ENCODE results near the gene PAOX.
A peak's percentile ranks its signal among the peaks of the same experiment; 100 is the strongest.

The PAOX gene

DNA sequence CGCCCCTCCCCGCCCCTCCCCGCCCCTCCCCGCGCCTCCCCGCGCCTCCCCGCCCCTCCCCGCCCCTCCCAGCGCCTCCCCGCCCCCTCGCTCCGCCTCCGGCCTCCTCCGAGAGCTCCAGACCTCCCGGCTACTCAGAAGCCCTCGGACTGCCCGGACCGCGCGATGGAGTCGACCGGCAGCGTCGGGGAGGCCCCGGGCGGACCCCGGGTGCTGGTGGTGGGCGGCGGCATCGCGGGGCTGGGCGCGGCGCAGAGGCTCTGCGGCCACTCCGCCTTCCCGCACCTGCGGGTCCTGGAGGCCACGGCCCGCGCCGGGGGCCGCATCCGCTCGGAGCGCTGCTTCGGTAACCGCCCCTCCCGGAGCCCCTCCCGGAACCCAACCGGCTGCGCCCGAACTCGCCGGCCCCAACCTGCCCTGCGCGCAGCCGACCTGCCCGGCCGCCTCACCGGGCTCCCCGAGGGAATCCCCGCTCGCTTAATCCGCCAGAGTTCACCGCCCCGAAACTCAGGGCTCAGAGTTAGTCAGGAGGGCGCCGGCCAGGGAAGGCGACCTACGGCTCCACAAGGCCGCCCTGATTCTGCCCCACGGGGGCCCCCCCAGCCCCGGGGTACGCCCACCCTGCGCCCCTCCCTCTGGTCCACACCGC, at the start of gene PAOX:
Gene PAOX (plus strand): TSS at position 111 of the 649 bp plus-strand sequence. CDS start 55 bp downstream, at position 166.
- no peak for DNase-seq (ENCODE audit: low read depth)

DNA sequence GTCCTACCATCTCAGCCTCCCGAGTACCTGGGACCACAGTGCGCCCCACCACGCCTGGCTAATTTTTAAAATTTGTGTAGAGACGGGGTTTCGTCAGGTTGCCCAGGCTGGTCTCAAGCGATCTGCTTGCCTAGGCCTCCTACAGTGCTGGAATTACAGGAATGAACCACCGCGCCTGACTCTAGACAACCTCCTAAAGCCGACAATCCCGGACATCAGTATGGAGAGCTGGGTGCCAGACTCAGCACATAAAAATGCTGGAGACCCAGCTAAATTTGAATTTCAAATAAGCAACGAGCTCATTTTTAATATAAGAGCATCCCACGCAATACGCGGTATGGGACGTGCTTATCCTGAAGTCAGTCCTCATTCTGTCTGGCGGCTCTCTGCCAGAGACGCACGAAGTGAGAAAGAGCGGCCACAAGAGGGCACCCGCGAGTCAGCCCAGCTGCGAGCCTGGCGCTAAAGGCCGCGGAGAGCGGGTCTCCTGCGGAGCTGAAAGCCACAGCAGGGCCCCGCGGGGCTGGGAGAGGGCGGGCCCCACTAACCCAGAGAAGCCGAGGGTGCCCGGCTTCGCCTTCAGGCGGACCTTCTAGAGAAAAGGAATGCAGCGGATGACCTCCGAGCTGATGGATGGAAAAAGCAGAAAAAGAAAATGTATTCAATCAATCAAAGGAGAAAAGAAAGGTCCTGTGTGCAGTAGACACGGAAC, 49.4 kb upstream of the PAOX start:
- peak; percentile 90 for DNase-seq (ENCODE audit: low read depth)

DNA sequence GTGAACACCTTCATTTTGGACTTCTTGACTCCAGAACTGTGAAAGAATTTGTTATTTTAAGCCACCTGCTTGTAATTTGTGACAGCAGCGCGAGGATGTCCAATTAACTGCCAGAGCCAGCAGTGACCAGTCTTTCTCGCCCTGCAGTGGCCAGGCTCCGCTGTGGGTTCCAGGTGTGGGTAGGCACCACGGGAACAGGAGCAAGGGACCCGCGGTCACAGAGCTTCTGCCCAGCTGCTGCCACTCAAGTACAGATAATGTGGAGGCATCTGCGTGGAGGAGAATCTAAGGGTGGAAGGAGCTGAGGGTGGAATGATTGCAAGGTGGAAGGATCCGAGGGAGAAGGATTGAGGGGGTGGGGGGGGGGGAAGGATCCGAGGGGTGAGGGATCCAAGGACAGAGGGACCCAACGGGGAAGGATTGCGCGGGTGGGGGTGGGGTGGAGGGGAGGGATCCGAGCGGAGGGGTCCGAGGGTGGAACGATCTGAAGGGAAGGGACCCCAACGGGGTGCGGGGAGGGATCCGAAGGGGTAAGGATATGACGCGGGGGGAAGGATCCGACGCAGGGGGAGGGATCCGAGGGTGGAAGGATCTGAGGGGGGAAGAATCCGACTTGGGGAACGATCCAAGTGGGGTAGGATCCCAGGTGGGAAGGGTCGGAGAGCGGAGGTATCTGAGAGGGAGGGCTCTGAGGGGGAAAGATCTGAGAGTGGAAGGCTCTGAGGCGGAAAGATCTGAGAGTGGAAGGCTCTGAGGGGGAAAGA, 45.9 kb upstream of the PAOX start:
- no peak for DNase-seq (ENCODE audit: low read depth)

DNA sequence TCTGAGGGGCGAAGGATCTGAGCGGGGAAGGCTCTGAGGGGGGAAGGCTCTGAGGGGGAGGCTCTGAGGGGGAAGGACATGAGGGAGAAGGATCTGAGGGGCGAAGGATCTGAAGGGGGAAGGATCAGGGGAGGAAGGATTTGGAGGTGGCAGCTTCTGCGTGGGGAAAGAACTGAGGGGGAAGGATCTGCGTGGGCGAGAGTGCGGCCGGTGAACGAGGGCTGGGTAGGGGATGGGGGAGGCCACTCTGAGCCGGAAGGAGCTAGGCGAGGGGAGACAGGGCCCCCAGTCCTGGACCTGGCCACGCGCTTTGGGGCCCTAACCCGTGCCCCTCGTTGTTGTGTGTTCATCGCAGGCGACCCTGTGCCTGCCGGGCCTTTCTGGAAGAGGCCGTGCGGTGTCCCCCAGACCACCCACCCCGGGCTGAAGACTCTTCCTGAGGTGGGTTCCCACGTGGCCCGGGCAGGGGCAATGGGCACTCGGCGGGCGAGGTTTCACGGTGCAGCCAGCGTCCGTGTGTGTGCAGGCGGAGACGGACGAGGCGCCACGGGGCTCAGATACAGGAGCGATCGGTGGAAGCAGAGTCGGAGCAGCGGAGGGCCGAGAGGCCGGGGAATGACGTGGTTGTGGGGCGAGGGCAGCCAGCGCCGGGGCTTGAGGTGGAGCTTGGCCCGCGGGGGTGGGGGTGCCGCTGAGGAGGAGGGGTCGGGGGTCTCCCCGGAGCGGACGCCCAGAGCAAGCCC, 44.4 kb upstream of the PAOX start:
- DNase-seq (ENCODE audit: low read depth), result no peak

DNA sequence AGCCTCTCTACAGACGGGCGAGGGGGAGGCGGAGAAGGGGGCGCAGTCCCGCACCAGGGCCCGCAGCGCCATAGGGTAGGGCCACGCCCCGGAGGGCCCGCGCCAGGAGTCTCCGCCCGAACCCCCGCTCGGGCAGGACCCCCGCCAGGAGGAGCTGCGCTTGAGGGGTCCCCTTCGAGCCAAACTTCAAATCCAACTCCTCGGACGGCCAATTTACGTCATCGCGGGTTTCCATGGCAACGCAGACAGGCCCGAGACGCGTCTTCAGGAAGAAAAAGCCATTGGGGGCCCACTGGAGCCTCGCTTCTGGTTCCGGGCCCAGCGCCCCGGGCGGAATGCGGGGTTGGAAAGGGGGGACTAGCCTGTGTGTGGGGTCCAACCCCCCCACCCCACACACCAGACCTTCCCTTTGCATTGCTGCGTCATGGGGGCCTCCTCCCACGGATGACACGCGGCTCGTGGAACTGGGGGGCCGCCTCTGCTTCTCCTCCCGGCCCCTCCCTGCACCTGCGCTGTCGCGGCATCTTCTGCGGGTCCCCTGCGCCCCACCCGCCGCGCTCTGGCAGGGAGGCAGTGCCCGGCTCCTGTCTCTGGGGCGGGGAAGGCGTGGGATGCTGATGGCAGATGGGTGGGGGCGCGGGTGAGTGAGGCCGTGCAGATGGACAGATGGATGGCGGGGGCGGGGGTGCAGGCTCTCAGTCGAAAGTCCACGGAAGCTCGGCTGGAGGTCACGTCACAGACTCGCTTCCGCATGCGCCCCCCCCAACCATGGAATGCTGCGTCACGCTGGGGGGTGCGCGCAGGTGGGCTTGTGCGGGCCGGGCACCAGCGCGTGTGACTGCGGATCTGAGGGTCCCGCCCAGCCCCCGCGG, 43.6 kb upstream of the PAOX start:
- peak; percentile 39 for DNase-seq (ENCODE audit: low read depth)

DNA sequence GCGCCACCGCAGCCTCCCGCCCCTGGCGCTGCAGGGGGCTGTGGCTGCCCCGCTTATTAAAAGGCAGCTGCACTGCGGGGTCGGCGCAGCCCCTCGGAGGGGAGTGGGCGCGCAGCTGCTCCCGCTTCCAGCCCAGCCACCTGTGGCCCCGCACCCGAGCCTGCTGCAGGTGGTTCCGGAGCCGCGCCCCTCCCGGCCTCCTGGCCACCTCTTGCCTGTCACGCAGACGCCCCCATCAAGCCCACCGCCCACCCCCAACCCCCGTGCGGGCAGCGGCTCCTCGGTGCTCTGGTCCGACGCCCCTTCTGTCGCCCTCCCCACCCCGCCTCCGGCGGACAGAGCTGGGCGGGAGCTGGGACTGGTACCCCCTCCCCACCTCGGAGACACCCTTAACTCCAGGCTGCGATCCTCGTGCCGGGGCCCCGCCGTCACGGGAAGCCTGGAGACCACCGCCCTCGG, 42.9 kb upstream of the PAOX start:
- DNase-seq (ENCODE audit: low read depth), result no peak

DNA sequence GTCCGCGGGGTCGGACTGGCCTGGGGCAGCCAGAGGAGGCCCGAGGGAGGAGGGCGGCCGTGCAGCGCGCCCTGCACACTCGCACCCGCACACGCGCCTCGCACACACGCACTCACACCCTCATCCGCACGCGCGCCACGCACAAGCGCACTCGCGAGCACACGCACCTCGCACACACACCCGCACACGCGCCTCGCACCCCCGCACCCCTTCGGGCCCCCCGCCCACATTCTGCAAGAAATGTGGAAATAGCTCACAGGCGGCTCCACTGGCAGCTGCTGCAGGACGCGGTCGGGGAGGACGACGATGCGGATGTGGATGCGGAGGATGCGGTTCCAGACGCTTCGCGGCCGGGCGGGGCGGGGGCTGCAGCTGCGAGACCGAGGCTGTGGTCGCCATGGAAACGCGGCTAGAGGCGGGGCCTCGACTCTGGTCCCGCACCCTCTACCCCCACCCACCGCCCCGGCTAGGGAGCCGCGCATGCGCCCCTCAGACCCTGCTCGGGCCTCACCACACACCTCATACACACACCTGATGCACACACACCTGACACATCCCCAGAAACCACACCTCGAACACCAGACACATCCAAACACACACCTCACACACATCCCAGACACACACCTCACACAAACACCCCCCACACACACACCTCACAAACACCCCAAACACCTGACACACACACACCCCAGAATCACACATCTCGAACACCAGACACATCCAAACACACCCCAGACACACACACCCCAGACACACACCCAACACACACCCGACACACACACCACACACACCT, 42.3 kb upstream of the PAOX start, which contains the start of gene CALY:
Gene CALY (minus strand): TSS at position 320 of the 793 bp plus-strand sequence. CDS start 7,907 bp downstream, outside the sequence.
- DNase-seq (ENCODE audit: low read depth), result no peak

DNA sequence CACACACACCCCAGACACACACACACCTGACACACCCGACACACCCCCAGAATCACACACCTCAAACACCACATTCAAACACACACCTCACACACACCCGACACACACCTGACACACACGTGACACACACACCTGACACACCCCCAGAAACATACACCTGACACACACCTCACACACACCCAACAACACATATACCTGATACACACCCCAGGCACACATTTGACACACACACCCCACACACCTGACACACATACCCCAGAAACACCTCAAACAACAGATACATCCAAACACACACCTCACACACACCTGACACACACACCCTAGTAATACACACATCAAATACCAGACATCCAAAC, 41.7 kb upstream of the PAOX start:
- DNase-seq (ENCODE audit: low read depth), result no peak

DNA sequence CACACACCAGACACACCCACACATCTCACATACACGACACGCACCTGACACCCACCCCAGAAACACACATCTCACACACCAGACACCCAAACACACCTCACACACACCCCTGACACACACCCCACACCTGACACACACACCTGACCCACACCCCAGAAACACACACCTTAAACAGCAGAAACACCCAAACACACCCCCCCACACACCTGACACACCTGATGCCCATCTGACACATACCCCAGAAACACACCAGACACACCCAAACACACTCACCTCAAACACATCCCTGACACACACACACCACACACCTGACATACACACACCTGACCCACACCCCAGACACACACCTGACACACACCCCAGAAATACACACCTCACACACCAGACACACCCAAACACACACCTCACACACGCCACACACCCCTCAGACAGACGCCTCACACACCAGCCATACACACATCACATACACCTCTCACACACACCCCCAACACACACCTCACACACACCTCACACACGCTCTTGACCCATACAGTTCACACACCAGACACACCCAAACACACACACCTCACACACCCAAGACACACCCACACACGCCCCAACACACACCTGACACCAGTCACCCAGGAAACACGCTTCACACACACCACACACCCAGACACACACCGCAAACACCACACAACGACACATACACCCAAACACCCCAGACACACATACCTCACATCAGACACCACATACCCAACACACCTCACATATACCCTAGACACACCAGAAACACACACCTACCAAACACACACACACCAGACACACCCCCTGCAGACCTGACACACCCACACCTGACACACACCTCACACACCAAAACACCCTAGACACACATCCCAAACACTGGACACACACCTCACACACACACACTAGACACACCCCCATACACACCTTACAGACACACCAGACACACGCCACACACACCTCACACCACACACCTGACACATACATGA, 40.7 kb upstream of the PAOX start:
- no peak for DNase-seq (ENCODE audit: low read depth)

DNA sequence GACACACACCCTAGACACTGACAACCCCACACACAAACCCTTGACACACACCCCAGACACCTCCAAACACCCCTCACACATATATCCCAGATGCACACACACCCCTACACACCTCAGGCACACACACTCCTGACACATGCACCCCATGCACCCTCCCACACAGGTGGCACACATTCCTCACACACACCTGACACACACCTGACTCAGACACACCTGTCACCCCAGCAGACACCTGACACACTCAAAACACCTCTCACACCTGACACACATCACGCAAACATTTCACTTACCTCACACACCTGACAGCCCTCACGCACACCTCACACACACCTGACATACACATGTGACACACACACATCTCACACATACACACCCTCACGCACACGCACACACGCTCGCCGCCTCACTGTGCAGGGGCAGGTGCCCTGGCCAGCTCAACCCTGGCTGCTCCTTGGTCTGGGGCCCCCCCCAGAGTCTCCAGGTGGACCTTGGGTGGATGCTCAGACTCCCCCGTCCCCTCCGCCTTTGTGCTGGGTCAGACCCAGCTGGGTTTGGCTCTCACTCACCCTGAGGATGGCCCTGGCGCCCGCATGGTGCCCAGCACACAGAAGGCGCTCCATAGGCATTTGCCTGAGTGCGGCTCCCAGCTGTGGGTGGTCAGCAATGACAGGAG, 39.2 kb upstream of the PAOX start:
- DNase-seq (ENCODE audit: low read depth), result no peak

DNA sequence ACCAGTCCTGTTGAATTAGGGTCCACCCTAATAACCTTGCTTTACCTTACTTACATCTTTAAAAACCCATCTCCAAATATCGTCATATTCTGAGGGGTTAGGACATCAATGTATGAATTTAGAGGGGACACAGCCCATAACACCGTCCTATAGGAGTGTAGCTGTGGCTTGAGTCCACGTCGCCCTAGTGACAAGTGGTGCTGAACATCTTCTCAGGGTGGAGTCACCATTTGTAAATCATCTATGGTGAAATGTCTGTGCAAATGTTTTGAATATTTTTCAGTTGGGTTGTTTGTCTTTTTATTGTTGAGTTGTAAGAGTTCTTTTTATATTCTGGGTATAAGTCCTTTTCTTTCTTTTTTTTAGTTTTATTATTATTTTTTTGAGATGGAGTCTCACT, 37.1 kb upstream of the PAOX start:
- DNase-seq (ENCODE audit: low read depth), result no peak

DNA sequence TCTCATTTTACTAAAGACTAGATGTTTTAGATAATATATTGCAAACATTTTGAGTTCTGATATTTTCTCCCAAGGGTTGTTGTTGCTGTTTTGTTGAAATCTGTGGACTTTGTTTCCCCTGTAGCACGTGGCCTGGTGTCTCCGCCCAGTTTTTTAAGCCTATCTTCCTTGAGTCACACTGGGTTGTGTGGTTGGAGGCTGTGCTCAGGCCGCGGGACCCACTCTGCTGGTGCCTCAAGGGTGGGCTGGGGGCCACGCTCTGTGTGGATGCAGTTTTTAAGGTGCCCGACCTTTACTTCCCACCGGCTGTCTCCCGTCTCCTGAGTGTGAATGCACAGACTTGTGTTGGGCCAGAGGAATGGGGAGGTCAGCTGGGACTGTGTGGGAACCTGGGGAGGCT, 36.1 kb upstream of the PAOX start:
- DNase-seq (ENCODE audit: low read depth), result no peak

DNA sequence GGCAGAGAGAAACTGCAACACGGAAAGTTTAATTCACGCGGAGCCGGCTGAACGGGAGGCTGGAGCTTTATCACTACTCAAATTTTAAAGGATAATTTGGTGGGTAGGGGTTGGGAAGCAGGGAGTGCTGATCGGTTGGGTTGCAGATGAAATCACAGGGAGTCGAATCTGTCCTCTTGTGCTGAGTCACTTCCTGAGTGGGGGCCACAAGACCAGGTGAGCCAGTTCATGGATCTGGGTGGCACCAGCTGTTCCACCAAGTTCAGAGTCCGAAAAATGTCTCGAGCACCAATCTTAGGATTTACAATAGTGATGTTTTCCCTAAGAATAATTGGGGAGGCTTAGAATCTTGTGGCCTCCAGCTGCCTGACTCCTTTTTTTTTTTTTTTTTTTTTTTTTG, 35.5 kb upstream of the PAOX start:
- no peak for DNase-seq (ENCODE audit: low read depth)

DNA sequence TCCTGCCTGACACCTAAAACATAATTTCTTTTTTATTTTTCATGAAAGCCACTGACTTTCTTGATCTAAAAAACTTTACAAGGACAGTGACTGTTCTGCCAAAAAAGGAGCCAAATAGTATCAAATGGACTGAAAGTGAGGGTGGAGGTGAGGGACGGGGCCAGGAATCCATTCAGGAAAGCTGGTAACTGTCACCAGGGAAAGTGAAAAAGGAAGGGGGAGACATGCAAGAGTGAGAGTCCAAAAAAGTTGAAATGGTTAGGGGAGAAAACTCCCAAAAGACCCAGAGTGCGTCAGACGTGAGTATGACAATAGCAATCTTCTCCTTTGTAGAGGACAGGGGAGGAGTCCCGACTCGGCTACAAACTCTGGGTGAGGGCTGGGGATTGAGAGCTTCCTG, 34.8 kb upstream of the PAOX start:
- DNase-seq (ENCODE audit: low read depth), result no peak

DNA sequence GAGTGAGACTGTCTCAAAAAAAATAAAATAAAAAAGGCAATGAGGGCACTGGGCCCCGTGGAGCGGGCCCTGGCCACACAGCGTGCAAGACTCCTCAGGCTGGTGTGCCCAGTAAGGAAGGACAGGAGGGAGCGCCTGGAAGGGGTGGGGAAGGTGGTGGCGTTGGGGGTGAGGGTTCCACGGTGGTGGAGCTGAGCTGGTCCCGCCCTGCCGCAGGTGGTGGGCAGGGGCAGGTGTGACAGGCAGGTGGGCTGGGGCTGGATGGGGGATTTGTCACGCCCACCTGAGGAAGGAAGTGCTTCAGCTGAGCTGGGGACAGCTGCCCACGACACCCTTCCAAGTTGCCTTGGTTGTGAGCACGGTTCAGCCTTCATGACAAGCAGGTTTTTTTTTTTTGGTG, 32.6 kb upstream of the PAOX start:
- DNase-seq (ENCODE audit: low read depth), result no peak

DNA sequence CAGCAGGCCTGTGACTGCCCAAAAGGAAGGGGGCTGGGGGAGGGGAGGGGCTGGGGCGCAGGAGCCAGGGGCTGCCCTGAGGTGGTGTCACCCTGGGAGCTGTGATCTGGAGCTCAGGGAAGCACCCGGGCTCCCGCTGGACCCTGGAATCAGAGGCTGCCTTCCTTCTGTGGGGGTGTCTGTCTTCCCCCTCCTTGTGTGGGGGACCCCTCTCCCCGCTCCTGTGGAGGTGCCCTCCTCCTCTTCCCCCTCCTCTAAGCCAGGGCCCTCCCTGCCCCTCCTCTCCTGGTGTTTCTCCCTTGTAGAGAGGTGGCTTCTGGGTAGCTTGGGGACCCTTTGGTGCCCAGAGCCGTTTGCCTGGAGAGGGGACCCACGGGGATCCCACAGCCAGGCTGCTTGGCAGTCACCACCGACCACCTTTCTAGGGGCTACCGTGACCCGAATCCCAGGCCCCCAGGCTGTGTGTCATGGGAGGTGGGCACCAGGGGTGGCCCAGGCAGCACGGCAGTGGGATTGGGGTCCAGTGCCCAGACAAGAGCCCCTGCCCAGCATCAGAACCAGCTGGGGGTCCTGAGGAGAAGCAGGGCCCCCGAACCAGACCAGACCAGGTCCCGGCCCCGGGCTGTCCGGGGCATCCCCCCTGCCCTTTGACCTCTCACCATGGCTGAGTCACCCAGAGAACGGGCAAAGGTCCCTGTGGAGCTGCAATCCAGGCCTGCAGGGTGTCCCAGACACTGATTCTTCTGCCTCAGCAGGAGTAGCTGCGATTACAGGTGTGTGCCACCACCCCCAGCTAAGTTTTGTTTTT, 31.1 kb upstream of the PAOX start:
- no peak for DNase-seq (ENCODE audit: low read depth)

DNA sequence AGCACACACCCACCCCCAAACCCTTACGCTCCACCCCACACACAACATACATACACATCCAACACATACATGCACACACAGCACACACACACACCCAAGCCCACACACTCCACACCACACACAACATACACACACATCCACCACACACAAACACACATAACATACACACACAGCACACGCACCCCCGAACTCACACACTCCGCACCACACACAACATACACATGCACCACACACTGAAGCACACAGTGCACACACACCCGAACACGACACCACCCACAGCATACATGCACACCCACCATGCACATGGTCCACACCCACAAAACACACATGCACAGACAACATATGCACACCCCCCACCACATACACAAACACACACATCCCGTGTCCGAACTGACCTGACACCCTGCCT, 29.9 kb upstream of the PAOX start:
- DNase-seq (ENCODE audit: low read depth), result no peak

DNA sequence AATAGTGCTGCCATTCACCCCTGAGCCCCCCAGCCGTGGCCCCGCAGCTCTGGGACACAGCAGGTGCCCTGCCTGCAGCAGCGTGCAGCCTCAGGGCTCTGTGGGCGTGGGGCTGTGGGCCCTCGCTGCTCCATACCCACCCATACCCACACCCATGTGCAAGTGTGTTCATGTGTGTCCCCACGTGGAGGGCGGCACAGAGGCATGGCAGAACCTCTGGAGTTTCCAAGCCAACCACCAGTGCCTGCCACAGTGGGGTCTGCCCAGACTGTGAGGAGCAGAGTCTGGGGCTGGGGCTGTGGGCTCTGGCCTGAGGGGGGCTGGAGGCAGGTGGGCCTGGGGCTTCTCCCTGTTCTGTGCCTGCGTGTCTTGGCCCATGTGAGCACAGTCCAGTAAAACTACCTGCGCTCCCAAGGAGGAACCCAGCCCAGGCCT, 29.5 kb upstream of the PAOX start:
- no peak for DNase-seq (ENCODE audit: low read depth)

Data from stimulated activated CD8-positive, alpha-beta memory T cell treated with anti-CD3 and anti-CD28 coated beads, Interleukin-15, amount 100 ng/mL, for 24 hours (primary cell).